Kidney (tissue), 14 donors: ENCODE measurements around the gene ELOVL6. TPM values are rescaled to one million over a fixed set of nuclear protein-coding genes. Genes with fewer than 3 reads are reported as not detected.

Source experiments
- DNase-seq, 5 donors: peaks; one replicate each; pipeline ENCODE4 v3.0.0-alpha.2; 2013 to 2020
- FAIRE-seq: peaks from 2 replicates; lab custom pipeline; 2012; peaks lifted over from hg19 to GRCh38; lab: Jason Lieb, UNC
- H3K27ac ChIP-seq, 2 donors: one replicate each; pipeline ENCODE4 v1.7.0; 2013; ENCODE audit warnings: low read depth in 2 of 2, low read length in 2 of 2, inconsistent platforms in 1 of 2
- H3K27me3 ChIP-seq: one replicate; pipeline ENCODE4 v1.7.1; 2013; ENCODE audit warnings: low read length, inconsistent platforms; ENCODE audit not compliant: control insufficient read depth, insufficient read depth
- H3K36me3 ChIP-seq, 3 donors: one replicate each; pipeline versions ENCODE4 v1.7.0 to v1.7.1; 2013; ENCODE audit warnings: low read length in 3 of 3, control low read depth in 1 of 3, inconsistent platforms in 1 of 3; ENCODE audit not compliant: insufficient read depth in 3 of 3, control insufficient read depth in 2 of 3
- H3K4me1 ChIP-seq, 3 donors: one replicate each; pipeline versions ENCODE4 v1.7.0 to v1.7.1; 2013; ENCODE audit warnings: low read length in 3 of 3, inconsistent platforms in 1 of 3, low read depth in 1 of 3; ENCODE audit not compliant: control insufficient read depth in 2 of 3, insufficient read depth in 2 of 3
- H3K4me3 ChIP-seq, 3 donors: one replicate each; pipeline versions ENCODE4 v1.7.0 to v1.8.1; 2013; ENCODE audit warnings: low read length in 3 of 3, control low read depth in 1 of 3, inconsistent platforms in 1 of 3
- H3K9ac ChIP-seq, 3 donors: one replicate each; pipeline versions ENCODE4 v1.7.0 to v1.7.1; 2013; ENCODE audit warnings: low read length in 3 of 3, control low read depth in 1 of 3, inconsistent platforms in 1 of 3
- H3K9me3 ChIP-seq, 3 donors: one replicate each; pipeline versions ENCODE4 v1.7.0 to v1.7.1; 2013; ENCODE audit warnings: low read length in 3 of 3, control low read depth in 1 of 3, inconsistent platforms in 1 of 3; ENCODE audit not compliant: control insufficient read depth in 2 of 3, insufficient read depth in 1 of 3
- CTCF ChIP-seq: IDR thresholded peaks from 3 replicates; pipeline ENCODE4 v1.5.1; 2012; ENCODE audit warnings: mild to moderate bottlenecking, moderate library complexity, borderline replicate concordance; ENCODE audit not compliant: insufficient read depth; ENCODE audit errors: extremely low read depth
- intact Hi-C: fragments of 100-400 bp; cut with DNase I; formaldehyde crosslinking; loops from one replicate; pipeline ENCODE4 v1.11.1; 2022
- polyA plus RNA-seq: library from polyadenylated mRNA; stranded (reverse); fragments of 350-450 nt; fragmentation: Illumina TruSeq; extraction: RNeasy Lipid Tissue Mini Kit (QIAGEN cat#74804); gene quantifications from one replicate; pipeline ENCODE4 v1.2.3, GENCODE V29; 2014; ENCODE audit warnings: low read depth, low replicate concordance; ENCODE audit not compliant: insufficient read depth
- total RNA-seq: library from RNA; stranded (reverse); fragmentation: NEBNext Ultra II Directional; extraction: Animal tissue kit (Norgen Biotek cat#: 25700); gene quantifications from one replicate; pipeline ENCODE4 v1.2.1, GENCODE V29; 2021
- donor health status: control.
- donor health status: control.
- donor health status: control.
- donor health status: control.
- donor health status: control.
- donor health status: DM: yes; HTN: yes; CAD: no.
- donor health status: Normal renal cell carcinoma (clear cell type).

The ELOVL6 gene
- total and polyA plus RNA-seq, 2 donors from 2014 or later = 10.7 to 21.5 TPM

GRCh38 chr4:110130576-110131358 lies 67.6 kb downstream of the ELOVL6 start:
- Histone ChIP-seq H3K27ac (no peak overlapping the region), H3K9me3 (no peaks in the 10 kb centered on the region), H3K4me3 (peak overlapping the region in 1 of 3 donors; percentile 13), H3K27me3 (no peaks in the 10 kb centered on the region), H3K9ac (no peak overlapping the region), H3K4me1 (no peaks in the 10 kb centered on the region), H3K36me3 (no peaks in the 10 kb centered on the region)
- no peak for TF ChIP-seq CTCF
- DNase-seq (no peak), FAIRE-seq (no peak)
- intact Hi-C loops = no loop called here

DNA sequence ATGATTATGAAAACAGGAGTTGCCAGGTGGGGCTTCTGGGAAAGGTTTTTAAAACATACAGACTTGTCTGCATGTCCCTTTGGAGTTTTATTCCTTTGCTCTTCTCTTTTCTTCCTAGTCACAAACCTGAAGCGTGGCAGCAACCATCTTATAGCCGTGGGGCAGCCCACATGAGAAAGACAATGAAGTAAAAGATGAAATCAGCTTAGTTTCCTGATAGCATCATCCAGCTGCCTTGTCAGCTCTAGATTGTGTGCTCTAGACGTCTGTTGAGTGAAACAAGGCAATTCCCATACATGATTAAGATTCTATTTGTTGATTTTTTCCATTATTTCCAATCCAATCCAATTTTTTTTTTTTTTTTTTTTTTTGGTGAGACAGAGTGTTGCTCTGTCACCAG lies 68.9 kb downstream of the ELOVL6 start:
- Histone ChIP-seq H3K27me3 (no peaks in the 10 kb centered on the region), H3K36me3 (no peaks in the 10 kb centered on the region), H3K9ac (no peak overlapping the region), H3K27ac (no peak overlapping the region), H3K9me3 (no peaks in the 10 kb centered on the region), H3K4me1 (no peaks in the 10 kb centered on the region), H3K4me3 (no peak overlapping the region)
- intact Hi-C loops = no loop called here
- DNase-seq (no peak), FAIRE-seq (no peak)
- TF ChIP-seq CTCF = no peak

DNA sequence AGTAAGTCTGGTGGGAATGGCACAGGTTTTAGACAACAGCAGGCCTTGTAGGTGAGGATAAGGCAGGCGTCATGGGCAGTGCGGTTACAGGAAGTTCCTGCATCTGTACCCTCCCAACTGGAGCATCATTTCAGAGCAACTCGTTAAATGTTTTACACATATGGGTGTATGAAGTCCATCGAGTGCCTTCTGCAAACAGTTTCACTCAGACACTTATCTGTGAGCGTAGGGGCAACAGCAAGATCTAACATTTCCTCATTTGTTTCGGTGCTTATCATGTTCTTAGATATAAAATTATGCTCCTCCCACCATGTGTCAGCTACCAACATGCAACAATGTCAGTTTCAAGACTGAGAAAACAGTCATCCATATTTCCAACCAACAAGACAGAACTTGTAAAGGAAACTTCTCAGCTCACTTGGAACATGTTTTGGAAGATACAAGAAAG lies 69.9 kb downstream of the ELOVL6 start:
- no peak overlapping the region for H3K4me3 ChIP-seq
- H3K27me3 ChIP-seq = no peaks in the 10 kb centered on the region
- intact Hi-C loops = no loop called here
- no peak for DNase-seq
- no peak for FAIRE-seq
- no peak for TF ChIP-seq CTCF
- H3K36me3 ChIP-seq = no peaks in the 10 kb centered on the region
- H3K9me3 ChIP-seq = no peaks in the 10 kb centered on the region
- no peak overlapping the region for H3K9ac ChIP-seq
- H3K27ac ChIP-seq = no peak overlapping the region
- no peaks in the 10 kb centered on the region for H3K4me1 ChIP-seq
